ENCODE measurements around the gene PPM1M.

DNA sequence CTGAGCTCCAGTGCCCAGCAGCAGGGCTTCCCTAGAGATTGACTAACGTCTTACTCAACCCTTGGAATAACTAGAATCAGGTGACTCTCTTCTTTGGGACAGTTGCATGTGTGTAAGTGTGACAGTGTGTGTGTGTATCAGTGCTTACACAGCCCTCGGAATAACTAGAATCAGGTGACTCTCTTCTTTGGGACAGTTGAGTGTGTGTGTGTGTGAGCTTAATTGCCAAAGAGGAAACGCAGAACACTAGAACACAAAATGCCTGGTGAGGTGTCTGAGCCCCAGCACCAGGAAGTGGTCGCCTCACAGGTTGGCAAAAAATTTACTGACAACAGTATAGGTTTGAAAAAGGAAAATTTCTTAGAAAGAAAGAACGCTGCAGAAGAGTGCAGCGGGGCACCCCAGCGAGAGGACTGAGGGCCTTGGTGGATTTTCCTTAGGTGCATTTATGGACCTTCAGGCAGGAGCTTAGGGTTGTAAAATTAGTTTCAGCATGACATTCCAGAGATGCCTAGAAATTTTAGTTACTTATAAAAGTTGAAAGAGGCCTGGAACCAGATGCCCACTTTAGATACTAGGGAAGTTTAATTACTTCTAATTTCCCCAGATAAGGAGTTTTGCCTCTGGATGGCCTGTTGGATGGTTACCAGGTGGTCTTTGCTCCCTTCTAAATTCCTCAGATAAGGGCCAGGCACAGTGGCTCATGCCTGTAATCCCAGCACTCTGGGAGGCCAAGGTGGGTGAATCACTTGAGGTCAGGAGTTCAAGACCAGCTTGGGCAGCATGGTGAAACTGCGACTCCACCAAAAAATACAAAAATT is 36.6 kb downstream of the PPM1M start:
- no peak for TF ChIP-seq ELF4 (IDR thresholded peaks at IDR 0.05)
- TF ChIP-seq FOXA1 (IDR thresholded peaks at IDR 0.05): no peak
- TF ChIP-seq BHLHE40 (IDR thresholded peaks at IDR 0.05; ENCODE audit: borderline replicate concordance): no peak
- no peak for TF ChIP-seq SP1 (IDR thresholded peaks at IDR 0.05)
- TF ChIP-seq HDGF (IDR thresholded peaks at IDR 0.05; ENCODE audit: borderline replicate concordance): no peak
